Brain pericyte (primary cell): ENCODE data around the gene CCM2.
A peak's percentile ranks its signal among the peaks of the same experiment; 100 is the strongest.
"Not testable (repeated sequence)": the region's sequence is repeated elsewhere in the genome, so short reads cannot be mapped to it uniquely, and the experiment has no call there.

Experiments
- DNase-seq: peaks from one replicate; pipeline ENCODE4 v3.0.0-alpha.2; 2012; ENCODE audit warnings: low read depth, low spot score

Gene CCM2

GRCh38 chr7:44999245-45000092 lies 532 bp upstream of the CCM2 start:
- DNase-seq = peak; percentile 99

GRCh38 chr7:45001138-45001694 lies 1.2 kb downstream of the CCM2 start:
- no peak for DNase-seq

GRCh38 chr7:45001826-45002225 lies 1.8 kb downstream of the CCM2 start:
- DNase-seq = no peak

DNA sequence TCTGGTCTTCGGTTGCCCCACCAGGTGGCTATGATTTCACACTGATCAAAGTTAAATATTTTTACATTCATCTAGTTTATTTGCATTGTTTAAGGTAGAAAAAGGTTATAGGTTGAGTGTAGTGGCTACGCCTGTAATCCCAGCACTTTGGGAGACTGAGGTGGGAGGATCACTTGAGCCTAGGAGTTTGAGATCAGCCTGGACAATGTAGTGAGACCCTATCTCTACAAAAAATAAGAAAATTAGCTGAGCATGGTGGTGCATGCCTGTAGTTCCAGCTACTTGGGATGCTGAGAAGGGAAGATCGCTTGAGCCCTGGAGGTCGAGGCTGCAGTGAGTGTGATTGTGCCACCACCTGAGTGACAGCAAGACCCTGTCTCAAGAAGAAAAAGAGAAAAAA lies 3.8 kb downstream of the CCM2 start:
- DNase-seq = no peak

- DNase-seq = no peak
Measured at GRCh38 chr7:45007106-45007505, 7.1 kb downstream of the CCM2 start.

DNA sequence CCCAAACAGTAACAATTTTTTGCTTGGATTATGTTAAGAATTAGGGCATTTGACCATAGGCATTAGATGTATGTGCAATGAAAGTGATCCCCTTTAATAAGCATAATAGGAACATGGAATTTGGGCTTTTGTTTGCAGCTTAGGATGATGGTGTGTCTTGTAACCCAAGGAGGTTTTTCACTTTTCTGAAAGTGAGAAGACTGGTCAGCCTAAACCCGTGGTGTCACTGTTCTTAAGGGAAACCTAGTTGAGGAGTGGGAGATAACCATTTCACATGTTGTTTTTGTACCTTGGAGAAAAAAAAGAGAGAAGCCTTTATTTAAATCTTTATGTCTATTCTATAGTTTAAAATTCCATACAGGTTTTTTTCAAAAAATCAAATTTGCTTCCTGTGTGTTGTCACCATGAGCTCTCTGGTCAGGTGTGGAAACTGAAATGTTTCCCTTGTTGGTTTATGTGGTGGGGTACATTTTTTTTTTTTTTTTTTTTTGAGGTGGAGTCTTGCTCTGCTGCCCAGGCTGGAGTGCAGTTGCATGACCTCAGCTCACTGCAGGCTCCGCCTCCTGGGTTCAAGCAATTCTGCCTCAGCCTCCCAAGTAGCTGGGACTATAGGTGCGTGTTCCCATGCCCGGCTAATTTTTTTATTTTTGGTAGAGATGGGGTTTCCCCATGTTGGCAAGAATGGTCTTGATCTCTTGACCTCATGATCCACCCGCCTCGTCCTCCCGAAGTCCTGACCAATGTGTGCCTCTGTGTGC lies 7.7 kb downstream of the CCM2 start:
- no peak for DNase-seq

- no peak for DNase-seq
Measured at GRCh38 chr7:45013465-45013967, 13.5 kb downstream of the CCM2 start.

- DNase-seq = no peak
Measured at GRCh38 chr7:45015313-45015712, 15.3 kb downstream of the CCM2 start.

DNA sequence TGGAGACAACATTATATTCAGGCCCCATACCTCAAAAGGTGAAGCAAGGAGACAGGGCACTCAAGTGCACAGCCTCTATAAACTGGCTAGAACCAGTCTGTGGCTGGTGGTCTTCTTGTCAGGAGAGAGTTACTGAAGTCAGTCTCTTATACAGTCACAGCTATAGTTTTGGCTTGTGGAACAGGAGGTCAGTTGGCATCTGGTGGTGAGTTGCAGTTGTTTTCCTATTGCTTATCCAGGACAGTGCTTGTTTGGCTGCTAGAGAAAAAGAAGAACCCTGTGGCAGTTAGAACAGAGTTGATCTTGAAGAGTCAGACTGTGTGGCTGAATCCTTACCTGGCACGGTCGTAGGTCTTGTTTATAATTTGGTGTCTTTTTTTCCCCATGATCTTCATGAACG lies 17.3 kb downstream of the CCM2 start:
- no peak for DNase-seq

- no peak for DNase-seq
Measured at GRCh38 chr7:45020915-45021314, 20.9 kb downstream of the CCM2 start.

DNA sequence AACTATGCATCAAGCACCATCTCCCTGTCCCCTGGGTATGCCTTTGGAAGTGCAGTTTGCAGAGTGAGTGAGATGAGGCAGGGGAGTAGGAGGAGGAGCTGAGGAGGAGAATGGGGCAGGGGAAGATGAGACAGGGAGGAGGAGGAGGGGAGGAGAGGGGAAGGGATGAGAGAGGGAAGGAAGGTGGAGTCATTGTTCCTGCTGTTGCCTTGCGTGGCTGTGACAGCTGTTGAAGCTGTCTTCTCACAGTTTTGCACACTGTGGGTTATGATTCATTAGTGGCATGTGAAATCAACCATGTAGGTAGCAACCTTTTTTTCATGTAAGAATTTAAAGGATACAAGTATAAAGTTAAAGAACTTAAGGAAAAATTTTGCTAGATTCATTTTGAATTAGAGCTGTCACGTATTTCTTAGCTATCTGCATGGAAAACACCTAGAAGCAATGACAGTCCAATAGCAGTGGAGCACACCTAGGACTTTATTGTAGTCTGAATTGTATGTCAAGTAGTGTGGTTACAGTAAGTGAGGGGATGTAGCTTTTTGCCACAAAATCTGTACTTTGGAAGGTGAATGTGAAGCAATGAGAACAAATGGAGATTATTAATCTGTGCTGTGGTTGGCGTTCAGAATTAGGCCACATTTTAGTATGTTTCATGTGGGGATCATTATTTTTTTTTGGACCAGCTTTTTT lies 21.7 kb downstream of the CCM2 start:
- DNase-seq = no peak

- no peak for DNase-seq
Measured at GRCh38 chr7:45024126-45024744, 24.2 kb downstream of the CCM2 start.

GRCh38 chr7:45025473-45025872 lies 25.5 kb downstream of the CCM2 start:
- DNase-seq = not testable (repeated sequence)

DNA sequence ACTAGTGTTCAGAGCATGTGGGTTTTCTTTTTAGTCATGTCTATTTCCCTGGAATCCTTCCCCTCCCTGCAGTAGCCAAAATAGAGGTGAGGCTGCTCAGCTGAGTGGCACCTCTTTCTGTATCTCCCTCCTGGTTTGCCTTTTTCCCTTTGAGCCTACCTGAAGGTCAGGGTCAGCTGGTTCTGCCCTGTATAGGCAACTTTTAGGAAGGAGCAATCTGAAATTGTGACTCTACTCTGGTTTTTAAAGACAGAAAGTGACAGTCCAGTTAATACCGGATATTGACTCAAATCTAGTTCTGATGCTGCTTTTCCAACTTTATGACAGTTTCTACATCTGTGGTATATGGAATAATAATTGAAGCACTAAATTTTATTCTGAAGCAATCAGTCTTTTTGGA lies 26.0 kb downstream of the CCM2 start:
- no peak for DNase-seq

DNA sequence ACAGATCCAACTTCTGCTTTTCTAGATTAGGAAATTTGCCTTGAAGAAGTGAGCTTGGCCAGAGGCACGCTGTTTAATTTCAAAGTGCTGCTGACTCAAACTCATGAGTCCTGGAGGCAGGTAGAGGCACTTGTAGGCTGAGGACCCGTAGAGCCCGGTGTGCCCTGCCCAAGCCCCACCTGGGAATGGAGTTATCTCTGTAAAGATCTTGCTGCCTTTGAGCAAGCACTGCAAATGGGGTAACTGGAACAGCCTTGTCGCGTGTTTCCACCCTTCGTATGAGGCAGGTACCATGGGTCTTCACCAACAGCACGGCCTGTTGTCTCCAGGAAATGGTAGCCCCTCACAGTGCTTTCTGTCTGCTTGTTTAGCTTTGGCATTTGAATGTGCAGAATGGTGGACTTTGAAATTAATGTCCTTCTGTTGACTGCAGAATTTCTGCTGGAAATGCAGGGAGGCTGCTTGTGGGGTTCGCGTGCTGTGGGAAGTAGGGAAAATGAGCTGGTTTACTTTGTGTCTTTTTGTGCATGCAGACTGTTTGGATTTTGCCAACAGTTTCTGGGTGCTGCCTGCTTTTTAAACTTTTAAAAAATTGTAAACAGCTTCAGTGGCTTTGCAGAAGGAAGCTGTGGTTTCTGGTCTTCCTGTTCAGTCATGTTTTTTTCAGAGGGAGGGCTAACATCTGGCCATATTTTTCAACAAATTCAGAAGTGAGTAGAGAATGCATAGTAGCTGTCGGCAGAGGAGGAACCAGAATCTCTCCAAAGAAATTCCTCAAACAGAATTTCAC lies 27.2 kb downstream of the CCM2 start:
- DNase-seq = no peak

GRCh38 chr7:45027774-45028114 lies 27.7 kb downstream of the CCM2 start:
- no peak for DNase-seq

- DNase-seq = no peak
Measured at GRCh38 chr7:45028138-45028919, 28.3 kb downstream of the CCM2 start.

GRCh38 chr7:45028920-45029344 lies 28.9 kb downstream of the CCM2 start:
- DNase-seq = no peak

DNA sequence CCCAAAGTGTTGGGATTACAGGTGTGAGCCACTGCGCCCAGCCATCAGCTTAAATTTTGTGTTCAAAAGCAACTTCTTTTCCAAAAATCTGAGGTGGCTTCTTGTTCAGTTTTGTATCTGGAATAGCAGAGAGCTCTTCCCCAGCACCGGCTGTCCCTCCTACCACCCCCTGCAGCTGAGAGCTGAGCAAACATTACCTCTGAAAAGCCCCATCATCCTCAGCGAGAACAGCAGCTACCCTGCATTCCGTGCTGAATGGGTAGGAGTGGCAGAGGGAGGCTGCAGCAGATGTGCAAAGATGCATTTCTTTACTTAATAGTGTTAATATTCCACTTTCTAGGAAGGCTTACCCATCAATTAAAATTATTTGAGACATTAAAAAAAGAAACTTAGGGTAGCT lies 31.8 kb downstream of the CCM2 start:
- no peak for DNase-seq

DNA sequence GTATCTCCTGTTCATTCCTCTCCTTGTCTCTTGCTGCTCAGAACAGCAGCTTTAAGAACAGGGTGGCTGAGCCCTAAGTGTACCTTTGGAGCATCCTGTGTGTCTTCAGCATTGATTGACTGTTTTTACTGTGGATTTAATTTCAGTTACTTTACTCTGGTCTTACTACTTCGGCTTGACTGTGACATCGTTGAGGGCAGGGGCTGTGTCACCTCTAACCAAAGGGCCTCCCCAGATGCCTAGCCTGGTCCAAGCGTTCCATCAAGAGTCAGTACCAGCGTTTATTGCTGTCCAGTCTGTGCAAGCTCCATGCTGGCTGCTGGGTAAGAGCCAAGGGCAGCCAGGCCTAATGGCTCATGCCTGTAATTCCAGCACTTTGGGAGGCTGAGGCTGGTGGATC lies 32.4 kb downstream of the CCM2 start:
- no peak for DNase-seq
